ENCODE measurements around the gene USP27X.
A peak's percentile ranks its signal among the peaks of the same experiment; 100 is the strongest.

DNA sequence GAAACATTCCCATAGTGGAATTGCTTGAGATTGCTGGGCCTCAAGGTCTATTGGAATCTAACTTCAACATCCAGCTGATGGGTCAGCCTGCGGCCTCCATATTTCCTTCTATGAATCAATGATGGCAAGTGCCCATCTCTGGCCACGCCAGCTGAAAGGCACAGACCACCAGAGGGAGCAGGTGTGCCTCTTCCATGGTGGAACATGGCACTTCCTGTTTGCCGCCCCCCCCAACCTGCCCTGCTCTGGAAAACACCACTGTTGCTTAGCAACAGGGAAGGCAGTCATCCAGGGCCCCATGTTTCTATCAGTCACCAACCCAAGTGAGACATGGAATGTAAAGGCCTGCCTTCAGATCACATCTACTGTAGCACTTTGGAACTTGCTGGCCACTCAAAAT lies 38.6 kb upstream of the USP27X start:
- TF ChIP-seq, protein P1, sequence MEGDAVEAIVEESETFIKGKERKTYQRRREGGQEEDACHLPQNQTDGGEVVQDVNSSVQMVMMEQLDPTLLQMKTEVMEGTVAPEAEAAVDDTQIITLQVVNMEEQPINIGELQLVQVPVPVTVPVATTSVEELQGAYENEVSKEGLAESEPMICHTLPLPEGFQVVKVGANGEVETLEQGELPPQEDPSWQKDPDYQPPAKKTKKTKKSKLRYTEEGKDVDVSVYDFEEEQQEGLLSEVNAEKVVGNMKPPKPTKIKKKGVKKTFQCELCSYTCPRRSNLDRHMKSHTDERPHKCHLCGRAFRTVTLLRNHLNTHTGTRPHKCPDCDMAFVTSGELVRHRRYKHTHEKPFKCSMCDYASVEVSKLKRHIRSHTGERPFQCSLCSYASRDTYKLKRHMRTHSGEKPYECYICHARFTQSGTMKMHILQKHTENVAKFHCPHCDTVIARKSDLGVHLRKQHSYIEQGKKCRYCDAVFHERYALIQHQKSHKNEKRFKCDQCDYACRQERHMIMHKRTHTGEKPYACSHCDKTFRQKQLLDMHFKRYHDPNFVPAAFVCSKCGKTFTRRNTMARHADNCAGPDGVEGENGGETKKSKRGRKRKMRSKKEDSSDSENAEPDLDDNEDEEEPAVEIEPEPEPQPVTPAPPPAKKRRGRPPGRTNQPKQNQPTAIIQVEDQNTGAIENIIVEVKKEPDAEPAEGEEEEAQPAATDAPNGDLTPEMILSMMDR (IDR thresholded peaks at IDR 0.05; ENCODE audit: borderline replicate concordance, extremely low read depth, low read length, poor library complexity, severe bottlenecking), result peak; percentile 51
- no peak for TF ChIP-seq EZH2 (IDR thresholded peaks at IDR 0.05; ENCODE audit: borderline replicate concordance, low read depth, low read length, severe bottlenecking)

Measured in DND-41 (cell line).